Activated CD8-positive, alpha-beta memory T cell treated with anti-CD3 and anti-CD28 coated beads for 24 hours (primary cell): ENCODE results near the gene KCNB1.
"Not testable (repeated sequence)": the region's sequence is repeated elsewhere in the genome, so short reads cannot be mapped to it uniquely, and the experiment has no call there.

Experiments used
- DNase-seq: peaks from one replicate; pipeline ENCODE4 v3.0.0-alpha.2; 2020

Gene KCNB1

GRCh38 chr20:49314052-49314451 is 168.4 kb downstream of the KCNB1 start:
- DNase-seq, result not testable (repeated sequence)
